ENCODE results near the gene ACTR3C.
"Not testable (repeated sequence)": the region's sequence is repeated elsewhere in the genome, so short reads cannot be mapped to it uniquely, and the experiment has no call there.

Gene ACTR3C

DNA sequence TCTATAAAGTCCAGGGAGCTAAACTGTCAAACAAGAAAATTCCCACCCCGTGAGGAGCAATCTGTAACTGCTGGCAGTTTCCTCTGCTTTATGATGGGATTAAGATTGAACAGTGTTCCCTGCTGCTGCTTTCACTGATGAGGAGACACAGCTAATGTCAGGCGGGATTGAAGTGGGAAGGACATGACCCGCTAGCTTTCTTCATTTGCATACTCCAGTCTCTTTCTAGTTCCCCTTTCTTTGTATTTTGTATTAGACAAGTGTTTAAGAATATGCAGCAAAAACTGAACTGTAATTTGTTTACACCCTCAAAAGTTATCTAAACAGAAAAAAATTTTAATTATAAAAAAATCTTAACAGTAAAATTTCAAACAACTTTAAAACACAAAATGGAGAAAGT is 40.2 kb downstream of the ACTR3C start:
- not testable (repeated sequence) for DNase-seq (ENCODE audit: low spot score)

DNA sequence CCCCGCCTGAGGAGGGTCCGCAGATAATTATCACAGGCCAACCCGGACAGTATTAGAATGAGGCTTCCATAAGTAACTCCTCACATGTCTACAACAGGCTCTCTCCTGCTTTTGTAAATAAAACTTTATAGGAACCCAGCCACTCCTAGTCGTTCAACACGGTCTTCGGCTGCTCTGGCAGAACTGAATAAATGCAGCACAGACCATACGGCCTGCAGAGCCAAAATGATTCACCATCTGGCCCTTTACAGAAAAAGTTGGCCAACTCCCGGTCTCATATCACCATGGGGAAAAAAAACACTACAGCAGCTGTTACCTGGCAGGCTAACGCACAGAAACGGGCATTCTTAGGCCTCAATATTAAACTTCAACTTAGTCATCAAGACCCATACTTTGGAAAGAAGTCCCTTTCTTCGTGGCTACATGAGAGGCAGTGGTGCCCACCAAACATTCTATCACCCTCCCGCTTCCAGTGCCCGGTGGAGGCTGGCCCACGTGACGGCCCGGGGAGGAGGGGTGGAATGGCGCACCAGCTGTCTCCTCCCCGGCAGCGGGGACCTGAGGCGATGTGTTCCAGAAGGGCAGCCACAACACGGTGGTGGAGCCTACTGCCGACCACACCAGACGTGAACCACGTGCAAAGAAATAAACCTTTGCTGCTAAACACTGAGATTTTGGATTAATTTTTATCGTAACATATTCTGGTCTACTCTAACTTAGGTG is 41.5 kb downstream of the ACTR3C start:
- DNase-seq (ENCODE audit: low spot score): not testable (repeated sequence)

DNA sequence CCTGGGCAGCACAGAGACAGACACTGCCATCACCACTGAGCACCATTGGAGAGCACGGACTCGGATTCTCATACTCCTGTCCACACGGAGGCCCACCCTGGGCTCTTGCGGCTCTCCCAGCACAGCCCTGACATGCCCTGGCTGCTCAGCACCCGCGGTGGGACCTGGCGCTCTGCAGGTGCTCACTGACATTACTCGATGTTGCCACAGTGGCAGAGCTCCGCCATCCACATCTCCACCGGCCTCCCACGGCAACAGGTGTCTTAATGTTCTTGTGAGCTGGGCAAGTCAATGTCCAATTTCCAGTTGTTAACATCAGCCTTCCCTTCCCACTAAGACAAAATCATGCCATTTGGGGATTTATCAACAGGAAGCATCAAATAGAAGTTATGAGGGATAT is 45.0 kb downstream of the ACTR3C start:
- DNase-seq (ENCODE audit: low spot score): not testable (repeated sequence)

DNA sequence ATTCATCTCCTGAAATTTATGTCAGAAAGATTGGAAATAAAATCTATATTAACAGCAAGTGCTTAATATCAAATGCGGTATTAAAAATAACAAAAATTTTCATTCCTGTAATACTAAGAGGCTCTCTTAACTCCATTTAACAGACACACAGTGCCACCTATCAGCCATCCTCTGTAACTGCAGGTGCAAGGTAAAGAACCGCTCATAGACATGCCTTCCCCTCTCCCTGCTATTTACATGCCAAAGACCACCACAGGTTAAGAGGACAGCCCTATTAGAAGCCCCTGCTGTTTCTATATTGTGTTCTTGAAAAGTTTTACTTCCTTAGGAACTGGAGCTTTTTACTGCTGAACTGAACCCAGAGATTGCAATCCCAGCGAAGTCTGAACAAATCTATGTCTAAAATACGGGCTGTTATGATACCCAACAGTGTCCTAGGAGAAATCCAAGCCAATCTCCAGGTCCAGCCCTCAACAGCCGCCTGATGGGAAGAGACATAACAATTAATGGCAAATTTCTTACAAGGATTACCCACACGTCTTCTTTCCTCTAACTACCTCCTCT is 47.1 kb downstream of the ACTR3C start:
- DNase-seq (ENCODE audit: low spot score): not testable (repeated sequence)

DNA sequence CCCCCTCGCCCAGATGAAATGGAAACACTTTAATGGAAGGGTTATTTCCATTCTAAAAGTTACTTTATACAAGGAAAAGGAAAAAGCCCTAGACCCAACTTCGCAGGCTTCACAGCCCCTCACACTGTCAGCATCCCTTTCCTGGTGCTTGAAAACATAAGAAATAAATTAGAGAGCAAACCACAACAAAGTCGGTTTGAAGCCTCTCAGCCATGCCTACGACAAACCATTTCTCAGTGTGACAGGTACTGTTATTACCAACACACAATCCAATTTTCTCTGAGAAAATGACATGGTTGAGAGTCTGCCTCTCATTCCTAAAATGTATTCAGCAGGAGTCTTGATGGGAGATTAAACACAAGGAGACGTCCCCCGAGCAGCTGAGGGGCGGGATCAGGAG is 51.4 kb downstream of the ACTR3C start:
- not testable (repeated sequence) for DNase-seq (ENCODE audit: low spot score)

DNA sequence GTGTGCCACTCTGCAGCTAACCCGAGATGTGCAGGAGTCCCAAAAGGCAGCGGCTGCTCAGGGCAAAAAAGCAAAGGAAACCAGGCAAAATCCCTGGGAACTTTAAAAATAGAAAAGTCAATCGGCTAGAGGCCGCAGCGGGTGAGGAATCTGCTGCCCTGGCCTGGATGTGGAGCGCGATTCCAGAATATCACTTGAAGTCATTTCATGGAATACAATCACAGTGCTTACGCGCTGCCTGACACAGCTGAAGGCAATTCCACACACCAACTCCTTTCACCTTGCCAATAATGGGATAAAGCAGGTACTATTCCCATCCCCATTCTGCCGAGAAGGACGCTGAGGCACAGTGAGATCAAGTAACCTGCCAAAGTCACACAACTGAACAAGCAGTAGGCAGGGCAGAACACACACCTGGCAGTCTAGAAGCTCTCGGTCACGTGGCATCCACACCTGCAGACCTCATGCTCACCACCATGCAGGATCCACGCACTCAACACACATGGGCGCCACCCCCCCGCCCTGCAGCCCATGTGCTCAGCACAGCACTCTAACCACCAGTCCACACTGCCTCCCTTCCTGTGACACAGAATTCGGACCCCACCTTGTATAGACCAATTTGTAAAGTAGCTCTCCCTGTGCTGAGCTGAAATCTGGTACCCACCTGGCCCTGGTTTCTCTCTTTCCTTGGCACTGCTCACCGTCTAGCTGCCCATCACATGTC is 53.1 kb downstream of the ACTR3C start:
- DNase-seq (ENCODE audit: low spot score): not testable (repeated sequence)

DNA sequence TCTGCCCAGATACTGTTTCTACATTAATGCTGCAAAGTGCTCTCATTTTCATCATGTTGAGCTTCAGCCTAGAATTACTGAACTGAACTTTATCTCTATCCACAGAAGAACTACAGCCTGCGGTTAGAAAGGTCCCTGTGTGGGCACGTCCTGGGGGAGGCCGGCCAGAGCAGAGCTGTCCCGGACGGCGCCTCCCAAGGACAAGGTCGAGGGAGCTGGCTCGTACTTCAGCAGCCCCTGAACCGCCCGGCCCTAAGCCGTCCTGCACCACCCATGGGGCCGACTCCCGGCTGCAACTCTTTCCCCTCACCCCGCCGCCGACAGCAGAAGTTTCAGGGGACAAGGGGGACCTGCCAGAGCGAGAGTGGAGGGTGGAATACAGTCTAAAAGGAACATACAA is 54.5 kb downstream of the ACTR3C start:
- not testable (repeated sequence) for DNase-seq (ENCODE audit: low spot score)

DNA sequence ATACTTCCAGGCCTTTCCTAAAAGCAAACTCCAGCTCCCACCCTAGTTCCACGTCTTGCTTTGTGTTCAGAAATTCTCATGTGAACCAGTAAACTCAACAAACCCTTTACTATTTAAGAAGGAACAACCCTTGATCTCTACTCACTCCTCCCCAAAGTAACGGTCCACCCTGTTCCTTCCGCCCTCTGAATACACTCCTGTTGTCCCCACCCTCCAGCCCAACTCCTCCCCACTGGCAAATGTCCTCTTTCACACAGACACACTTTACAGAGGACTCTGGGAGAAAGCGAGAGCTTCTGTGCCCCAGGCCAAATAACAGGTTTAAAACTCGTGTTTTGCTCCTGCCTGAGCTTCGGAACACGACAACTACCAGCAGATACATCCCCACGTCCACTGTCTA is 55.1 kb downstream of the ACTR3C start:
- DNase-seq (ENCODE audit: low spot score): not testable (repeated sequence)

DNA sequence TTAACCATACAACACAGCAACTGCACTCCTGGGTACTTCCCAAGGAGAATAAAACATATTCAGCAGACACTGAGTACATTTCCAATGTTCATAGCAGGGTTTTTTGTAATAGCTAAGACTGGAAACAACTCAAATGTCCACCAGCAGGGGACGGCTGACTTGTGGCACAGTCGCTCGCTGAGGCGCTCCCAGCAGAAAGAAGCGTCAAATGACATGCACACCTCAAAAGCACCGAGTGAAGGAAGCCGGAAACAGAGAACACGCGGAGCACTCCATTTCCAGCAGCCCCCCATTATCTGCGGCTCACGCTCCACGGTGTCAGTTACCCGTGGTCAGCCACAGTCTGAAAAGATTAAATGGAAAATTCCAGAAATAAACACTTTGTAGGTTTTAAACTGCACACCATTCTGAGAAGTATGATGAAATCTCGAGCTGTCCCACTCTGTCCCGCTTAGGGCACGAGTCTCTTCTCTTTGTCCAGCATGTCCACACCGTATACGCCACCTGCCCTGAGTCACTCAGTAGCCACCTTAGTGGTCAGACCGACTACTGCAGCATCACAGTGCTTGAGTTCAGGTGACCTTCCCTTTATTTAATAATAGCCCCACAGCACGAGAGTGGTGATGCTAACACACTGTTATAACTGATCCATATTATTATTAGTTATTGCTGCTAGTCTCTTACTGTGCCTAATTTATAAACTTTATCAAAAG is 56.2 kb downstream of the ACTR3C start:
- DNase-seq (ENCODE audit: low spot score): not testable (repeated sequence)

DNA sequence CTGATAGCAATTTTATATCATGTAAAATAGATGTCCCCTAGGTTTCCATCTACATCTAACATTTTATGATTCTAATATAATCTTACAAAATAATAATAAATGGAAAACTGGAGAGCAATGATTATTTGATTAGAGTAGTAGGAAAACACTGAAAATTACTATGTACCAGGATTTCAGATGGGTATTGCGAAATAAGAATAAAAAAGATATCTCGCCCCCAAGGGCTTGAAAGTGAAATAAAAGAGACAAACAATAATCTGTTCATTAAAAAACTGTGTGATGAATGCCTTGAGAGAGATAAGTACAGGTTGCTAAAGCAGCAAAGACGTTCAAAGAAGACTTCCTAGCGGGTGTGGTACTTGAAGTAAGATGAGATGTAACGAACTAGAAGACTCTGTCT is 60.7 kb downstream of the ACTR3C start:
- DNase-seq (ENCODE audit: low spot score): not testable (repeated sequence)

DNA sequence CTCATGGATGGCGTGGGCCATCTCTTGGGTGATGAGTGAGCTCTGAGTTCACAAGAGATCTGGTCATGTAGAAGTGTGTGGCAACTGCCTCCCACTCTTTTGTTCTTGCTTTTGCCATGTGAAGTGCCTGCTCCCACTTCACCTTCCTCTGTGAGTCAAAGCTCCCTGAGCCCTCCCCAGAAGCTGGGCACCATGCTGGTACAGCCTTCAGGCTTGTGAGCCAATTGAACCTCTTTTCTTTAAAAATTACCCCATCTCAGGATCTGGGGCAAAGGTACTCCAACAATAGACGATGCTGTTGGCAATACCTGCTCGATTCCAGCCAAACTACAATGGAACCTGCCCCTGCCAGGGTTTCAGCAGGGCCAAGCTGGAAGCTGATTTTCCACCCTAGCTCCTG is 75.6 kb downstream of the ACTR3C start:
- not testable (repeated sequence) for DNase-seq (ENCODE audit: low spot score)

DNA sequence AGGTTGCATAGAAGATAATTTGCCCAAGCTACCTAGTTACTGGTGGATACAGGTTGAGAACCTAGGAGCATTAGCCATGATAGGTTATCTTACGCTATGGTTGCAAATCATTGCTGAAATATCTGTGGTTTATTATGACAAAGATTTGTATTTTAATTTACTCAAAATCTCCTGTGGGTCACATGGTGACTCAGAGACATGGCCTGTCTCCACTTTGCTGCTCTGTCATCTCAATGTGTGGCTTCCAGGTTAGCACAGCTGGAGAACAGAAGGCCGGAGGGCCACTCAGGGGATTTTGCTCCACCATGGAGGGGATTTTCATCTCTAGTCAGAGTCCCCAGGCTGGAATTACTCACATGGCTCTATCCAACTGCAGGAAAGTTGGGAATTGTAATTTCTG is 78.1 kb downstream of the ACTR3C start:
- not testable (repeated sequence) for DNase-seq (ENCODE audit: low spot score)

DNA sequence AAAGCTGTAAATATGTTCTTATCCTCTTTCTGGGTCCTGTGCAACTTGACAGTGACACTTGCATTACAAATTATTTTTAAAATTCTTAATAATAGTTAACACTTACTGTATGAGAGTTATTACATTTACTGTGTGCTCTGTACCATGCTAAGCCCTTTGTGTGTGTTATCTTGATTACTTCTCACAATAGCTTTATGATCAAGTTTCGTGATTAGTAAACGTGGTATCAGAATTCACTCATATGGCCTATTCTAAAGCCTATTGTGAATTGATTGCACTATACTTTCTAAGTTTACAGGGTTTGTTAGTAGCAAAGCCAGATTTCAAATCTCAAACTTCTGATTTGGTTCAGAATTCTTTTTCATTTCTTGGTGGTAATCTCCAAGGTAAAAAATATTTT is 80.4 kb downstream of the ACTR3C start:
- not testable (repeated sequence) for DNase-seq (ENCODE audit: low spot score)

DNA sequence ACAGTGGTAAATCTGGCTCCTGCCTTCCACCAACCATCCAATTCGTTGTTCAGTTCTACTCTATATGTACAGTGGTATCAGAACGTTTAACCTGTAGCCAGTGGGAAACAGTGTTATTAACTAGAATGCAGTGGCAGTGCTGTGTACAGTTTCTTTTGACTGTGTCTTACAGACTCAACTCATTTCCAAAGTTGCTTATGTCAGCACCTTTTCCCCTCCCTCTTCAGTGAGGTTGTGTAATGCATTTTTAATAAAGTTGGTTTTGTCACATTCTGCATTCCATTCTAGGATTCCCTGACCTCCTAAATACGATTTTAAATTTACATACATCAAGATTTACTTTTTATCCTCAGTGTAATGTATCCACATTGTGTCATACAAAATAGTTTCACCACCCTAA is 97.9 kb downstream of the ACTR3C start:
- not testable (repeated sequence) for DNase-seq (ENCODE audit: low spot score)

DNA sequence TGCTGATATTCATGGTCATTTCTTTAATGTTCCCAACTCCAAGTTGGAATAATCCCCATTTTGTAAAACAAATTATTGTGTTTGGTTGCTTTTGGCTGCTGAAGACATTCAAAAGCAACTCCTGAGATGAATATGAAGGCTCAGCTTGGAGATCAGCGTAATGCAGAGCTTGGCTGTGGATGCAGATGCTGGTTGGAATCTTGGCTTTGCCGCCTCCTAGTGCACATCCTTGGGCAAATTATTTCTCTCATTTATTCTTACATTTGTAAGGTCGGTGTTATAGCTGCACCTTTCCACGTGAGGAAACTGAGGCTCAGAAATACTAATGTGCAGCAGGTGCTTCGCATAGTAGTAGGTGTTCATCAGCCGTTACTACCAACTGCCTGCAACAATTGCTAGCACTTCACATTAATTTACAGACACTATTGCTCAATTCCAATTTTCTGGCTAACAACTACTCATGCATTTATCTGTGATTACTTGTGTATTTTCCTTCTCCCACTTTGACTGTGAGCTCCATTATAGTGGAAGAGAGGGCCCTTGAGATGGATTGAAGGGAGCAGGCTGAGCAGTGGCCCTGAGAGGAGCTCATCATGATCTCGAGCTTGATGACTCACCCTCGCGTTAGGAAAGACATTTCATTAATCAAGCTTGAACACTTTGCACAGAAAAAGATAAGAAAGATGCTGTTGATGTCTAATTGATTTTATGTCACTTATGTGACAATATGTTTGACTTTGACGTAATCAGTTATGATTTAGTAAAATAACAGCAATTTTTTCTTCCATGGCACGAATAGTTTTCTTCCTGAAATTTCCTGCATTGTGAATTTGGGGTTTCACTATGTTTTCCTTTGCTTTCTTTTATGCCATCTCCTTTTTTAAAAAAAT is 101.0 kb downstream of the ACTR3C start:
- DNase-seq (ENCODE audit: low spot score): peak; percentile 2

DNA sequence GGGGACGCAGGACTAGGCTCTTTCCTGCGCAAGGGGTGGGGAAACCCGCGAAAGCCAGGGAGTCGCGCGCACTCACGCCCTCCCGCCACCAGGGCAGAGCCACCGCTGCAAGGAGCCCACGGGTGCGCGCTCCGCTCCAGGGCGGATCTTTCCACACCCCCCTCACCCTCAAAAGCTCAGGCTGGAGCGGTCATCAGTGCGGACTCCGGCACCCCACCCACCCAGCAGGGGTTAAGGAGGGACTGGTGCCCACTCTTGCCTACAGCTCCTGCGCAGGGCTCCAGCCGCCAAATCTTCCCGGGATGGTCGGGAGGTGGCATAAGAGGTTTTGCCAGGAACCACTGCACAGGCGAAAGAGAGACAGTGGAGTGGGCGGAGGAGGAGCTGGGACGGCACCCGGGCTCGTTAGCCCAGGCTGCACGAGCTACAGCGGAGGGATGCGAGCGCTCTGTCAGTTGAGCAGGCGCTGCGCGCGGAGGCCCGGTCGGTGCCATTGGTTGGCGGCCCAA is 102.6 kb downstream of the ACTR3C start:
- DNase-seq (ENCODE audit: low spot score): not testable (repeated sequence)

DNA sequence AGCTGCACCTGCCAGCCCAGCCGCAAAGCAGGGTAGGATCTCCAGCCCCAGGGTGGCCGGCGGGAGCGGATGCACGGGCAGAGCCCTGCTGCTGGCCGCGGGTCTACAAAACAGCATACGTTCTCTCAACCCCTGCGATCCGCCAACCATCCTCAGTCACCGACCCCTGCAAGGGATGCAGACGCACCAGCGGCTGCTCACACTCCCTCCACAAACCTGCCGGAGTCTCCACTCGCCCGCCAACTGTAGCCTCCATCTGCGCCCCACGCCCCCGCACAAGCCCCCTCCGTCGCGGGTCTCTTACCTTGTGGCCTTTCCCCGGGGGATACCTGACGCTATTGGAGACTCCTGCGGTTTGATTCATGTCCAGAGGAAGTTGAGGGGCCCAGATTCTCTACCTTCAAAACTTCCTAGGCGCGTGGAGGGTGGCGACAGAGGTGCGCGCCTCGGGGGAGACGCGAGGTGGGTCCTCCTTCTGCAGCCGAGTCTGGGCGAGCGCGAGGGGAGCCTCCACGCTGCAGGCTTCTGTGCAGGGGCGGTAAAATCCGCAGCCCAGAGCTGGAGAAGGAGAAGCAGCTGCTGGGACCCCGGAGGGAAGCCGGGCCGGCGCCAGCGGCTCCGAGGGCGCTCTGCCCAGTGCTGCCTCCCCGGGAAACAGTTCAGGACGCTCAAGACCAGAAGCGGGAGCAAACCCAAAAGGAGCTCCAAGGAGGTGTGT is 103.2 kb downstream of the ACTR3C start:
- not testable (repeated sequence) for DNase-seq (ENCODE audit: low spot score)

DNA sequence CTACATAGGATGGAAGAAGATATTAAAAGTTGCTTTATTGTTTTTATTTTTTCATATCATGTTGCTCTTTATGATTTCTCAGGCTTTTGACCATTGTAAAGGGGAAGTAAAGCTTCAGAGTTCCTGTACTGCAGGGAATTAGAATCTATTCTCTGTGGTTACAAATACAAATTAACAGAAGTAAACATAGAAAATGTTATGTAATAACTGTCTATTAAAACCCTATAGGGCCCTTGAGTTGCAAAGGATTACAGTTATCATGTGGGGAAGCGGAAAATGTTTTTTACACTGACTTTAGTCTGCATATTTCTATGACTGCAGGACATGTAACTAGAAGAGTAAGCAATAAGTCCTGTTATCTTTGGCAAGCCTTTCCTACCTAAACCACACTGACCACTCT is 116.5 kb downstream of the ACTR3C start:
- DNase-seq (ENCODE audit: low spot score): not testable (repeated sequence)

DNA sequence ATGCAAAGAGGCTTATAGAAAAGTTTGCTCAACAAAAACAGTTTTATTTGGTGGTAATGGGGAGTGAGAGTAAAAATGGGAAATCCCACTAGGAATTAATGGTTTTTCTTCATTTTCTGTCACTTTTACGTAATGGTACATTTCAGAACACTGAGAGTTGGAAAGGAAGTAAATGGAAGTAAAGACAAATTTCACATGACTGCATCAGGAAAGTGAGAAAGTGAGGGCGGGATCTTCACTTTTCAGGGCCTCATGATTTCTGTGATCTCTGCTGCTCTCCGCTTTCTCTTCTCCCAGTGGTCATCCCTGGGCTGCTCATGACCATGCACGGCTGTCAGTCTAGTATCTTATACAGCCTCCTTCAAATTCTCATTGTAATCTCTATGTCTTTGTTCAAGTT is 117.5 kb downstream of the ACTR3C start:
- not testable (repeated sequence) for DNase-seq (ENCODE audit: low spot score)

DNA sequence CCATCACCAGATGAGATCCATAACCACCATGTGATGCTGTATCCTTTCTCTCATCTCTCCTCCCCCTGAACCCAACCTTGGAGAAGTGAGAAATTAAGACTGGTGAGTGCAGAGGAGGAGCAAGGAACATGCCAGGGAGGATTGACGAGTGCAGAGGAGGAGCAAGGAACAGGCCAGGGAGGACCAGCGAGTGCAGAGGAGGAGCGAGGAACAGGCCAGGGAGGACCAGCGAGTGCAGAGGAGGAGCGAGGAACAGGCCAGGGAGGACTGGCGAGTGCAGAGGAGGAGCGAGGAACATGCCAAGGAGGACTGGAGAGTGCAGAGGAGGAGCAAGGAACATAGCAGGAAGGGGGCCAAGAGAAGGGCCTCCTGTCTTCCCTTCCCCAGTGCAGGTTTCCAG is 118.8 kb downstream of the ACTR3C start:
- DNase-seq (ENCODE audit: low spot score): not testable (repeated sequence)
